NCI-H524 (cell line): ENCODE data around the gene AGBL4.

Experiments used
- DNase-seq, 2 experiments: peaks; one replicate each; lab custom pipeline; 2025; lab: John Stamatoyannopoulos, UW

Gene AGBL4

GRCh38 chr1:48592330-48592729 is 1431.4 kb downstream of the AGBL4 start:
- no peak for DNase-seq

- no peak for DNase-seq
These were observed 1432.6 kb downstream of the AGBL4 start for GRCh38 chr1:48591181-48591580.

DNA sequence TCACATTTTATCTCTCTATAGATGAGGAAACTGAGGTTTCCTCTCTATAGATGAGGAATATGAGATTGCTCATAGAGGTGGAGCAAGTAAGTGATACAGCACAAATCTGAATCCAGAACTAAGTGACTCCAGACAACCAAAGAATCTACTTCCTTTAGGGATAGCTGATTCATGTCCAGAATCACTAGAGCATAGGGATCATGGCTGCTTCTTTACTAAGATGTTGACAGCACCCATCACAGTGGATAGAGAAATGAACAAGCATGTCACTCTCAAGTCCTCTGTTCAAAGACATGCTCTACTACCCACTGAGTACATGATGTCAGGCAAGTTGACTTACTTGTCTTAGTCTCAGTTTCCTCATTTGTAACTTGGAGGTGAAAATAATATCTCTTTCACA is 1435.7 kb downstream of the AGBL4 start:
- DNase-seq, result no peak

DNA sequence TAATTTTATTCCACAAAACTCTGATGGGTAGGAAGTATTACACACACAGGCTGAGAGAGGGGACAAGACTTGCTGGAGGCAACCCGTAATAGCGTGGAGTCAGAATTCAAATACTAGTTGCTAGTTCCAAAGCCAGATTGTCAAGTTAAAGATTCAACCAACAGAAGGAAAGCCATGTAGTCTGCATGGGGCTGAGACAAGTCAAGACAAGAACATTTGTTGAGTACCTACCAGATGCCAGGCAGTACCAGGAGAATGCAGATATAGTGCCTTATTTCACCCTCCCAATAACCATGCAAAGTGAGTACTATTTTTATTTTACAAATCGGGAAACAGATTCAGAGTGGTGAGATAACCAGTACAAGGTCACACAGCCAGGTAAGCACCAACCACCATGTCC is 1441.3 kb downstream of the AGBL4 start:
- DNase-seq, result no peak

- DNase-seq, result no peak
These were observed 1442.5 kb downstream of the AGBL4 start for GRCh38 chr1:48581270-48581669.

DNA sequence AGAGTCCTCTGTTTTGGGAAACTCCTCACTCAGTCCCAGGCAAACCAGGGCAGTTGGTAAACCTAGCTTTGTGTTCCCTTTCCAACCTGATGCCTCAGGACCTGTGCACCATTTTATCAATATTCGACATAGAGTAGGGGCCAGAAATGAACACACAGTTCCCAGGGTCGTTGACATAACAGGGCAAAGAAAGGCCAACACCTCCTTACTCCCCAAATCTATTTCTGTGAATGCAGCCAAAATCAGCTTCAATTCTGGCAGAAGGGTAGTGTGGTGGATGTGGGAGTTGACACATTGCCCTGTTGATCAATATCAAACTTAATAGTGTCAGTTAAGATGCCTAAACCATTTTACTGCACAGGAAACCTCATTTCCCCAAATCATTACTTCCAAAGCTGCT is 1447.2 kb downstream of the AGBL4 start:
- no peak for DNase-seq

GRCh38 chr1:48572646-48573258 is 1451.0 kb downstream of the AGBL4 start:
- DNase-seq, result peak; percentile 63 to 86

DNA sequence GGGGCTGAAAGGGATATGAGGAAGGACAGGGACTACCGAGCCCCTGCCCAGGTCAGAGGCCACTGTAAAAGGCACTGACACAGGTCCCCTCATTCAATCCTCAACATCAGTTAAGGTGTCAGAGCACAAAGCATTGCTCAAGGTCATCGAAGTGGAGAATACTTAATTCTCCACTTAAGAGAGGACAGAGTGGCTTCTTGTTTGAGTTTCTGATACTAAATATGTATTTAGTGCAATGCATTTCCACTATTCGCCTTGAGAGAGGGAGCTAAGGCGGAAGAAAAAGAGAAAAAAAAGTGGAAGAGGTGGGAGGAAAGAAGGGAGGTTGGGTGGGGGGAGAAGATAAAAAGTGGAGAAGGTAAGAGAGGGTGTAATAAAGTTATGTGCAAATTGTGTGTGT is 1451.6 kb downstream of the AGBL4 start:
- no peak for DNase-seq

DNA sequence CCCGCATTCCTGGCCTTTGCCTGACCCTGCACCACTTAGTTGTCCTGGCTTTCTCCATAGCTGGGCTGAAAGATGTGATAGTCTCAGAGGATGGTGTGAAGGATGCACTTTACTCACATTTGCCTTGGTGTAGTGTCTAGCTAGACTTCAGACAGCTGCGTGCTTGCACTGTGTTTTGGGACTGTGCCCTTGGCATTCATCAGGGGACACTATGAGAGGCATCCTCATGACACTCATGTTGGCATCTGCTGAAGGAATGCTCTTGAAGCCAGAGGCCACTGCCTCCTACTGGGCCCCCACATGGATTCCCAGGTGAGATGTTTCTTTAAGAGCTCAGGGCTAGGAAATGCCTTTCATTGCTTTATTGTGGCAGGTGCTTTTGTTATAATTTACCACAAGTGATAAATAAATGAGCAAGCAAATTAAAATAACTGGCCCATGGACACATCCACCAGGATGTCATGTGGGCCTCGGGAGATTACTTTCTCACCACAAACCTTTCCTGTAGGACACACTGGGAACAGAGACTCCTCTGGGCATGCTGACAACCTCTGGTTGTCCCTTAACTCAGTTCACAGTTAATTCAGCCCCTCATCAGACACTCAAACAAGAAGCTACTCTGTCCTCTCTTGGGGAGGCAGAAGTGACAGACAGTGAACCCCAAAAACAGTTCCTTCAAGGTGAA is 1452.3 kb downstream of the AGBL4 start:
- no peak for DNase-seq

DNA sequence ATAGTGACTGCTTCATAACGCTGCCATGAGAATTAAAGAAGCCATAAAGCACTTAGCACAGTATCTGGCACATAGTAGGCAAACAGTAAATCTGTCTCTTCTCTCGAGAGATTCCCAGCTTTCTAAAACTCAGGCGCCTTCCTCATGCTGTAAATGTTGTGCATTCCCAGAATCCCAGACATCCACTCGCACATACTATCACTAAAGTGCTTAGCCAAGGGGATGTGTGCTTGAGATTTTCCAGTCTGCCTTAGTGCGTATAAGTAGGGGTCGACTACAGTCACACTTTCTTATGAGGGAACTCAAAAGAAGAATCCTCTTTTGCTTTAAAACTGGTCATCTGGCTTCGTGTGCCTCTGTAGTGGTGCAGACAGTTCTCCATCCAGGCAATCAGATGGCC is 1453.2 kb downstream of the AGBL4 start:
- DNase-seq, result no peak

DNA sequence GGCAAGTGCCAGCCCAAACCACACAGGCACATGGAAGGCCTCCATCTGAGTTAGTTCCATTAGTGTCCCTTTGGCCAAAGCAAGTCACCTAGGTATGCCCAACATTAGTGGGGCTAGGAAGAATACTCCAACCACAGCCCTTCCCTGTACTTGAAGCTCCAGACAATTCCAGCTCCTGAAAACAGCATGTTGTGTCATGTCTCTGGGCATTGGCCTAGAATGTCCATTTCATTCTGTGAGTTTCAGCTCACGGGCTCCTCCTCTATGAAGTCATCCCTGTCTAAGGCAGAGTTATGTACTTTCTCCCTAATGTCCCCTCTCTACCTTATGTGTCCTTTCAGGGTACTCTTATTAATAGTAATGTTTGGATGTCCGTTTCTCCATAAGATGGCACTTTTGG is 1455.3 kb downstream of the AGBL4 start:
- no peak for DNase-seq

- DNase-seq, result no peak
These were observed 1457.3 kb downstream of the AGBL4 start for GRCh38 chr1:48566492-48566891.

- no peak for DNase-seq
These were observed 1460.7 kb downstream of the AGBL4 start for GRCh38 chr1:48563021-48563420.

DNA sequence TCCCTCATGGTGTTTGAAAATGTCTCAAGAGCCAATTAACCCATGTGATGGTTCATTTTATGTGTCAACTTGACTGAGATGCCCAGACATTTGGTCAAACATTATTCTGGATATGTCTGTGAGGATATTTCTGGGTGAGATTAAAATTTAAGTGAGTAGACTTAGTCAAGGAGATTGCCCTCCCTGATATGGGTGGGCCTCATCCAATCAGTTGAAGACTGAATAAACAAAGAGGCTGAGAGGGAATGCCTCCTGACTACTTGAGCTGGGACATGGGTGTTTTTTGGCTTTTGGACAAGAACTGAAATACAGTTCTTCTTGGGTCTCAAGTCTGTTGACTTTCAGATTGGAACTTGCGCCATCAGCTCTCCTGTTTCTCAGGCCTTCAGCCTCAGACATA is 1462.3 kb downstream of the AGBL4 start:
- DNase-seq, result no peak

- no peak for DNase-seq
These were observed 1463.2 kb downstream of the AGBL4 start for GRCh38 chr1:48560577-48560976.

- no peak for DNase-seq
These were observed 1463.6 kb downstream of the AGBL4 start for GRCh38 chr1:48560116-48560515.

DNA sequence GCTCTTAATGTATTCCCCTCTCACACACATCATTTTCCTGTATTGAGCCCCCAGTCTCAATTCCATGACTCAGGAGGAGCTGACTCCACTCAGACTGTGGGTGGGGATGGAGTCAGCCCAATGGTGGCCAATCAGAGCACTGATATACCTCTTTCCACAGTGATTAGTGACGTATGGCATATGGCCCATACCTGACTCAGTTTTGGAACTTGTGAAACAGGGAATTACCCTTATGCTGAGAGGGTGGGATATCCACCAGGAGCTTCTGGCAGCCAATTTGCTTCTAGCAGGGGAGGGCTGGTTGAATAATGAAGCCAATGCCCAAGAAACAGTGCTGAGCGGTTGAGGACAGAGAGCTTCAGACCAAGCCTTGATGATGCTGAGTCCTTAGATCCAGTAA is 1465.4 kb downstream of the AGBL4 start:
- DNase-seq, result peak in 1 of 2 experiments; percentile 37

DNA sequence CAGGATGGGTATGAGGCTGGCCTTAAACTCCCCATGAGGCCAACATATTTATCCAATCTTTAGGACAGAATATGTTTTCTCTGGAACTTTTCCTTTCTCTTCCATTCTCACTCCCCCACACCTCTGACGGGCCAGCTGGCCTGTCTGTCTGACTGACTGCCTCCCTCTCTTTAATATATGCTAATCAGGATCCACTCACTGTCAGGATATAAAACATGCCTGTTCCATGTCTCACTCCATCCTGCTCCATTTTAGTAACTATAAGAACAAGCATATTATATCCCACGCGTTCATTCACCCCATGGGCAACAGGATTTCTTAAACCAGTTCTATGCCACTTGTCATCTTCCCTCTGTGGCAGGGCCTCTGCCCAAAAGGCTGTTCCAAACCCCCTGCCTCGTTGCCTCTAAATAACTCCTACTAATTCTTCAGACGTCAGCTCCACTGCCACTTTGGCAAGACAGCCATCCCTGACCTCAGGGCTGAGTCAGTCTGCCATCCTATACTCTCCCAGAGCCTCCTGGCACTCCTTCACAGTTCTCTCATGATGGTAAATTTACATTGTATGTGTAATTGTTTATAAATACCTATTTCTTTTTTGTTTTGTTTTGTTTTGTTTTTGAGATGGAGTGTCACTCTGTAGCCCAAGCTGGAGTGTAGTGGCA is 1467.4 kb downstream of the AGBL4 start:
- no peak for DNase-seq

GRCh38 chr1:48555271-48555670 is 1468.5 kb downstream of the AGBL4 start:
- DNase-seq, result no peak

GRCh38 chr1:48552903-48553606 is 1470.7 kb downstream of the AGBL4 start:
- DNase-seq, result peak in 1 of 2 experiments; percentile 38

GRCh38 chr1:48552420-48552819 is 1471.3 kb downstream of the AGBL4 start:
- DNase-seq, result peak; percentile 12 to 42

GRCh38 chr1:48548985-48549384 is 1474.8 kb downstream of the AGBL4 start:
- DNase-seq, result no peak
